Trophoblast cell (in vitro differentiated cells and primary cell): ENCODE results near the gene ZNF165.

Experiments
- DNase-seq, 2 donors: peaks; one replicate each; pipeline ENCODE4 v3.0.0-alpha.2; 2016
- H2AFZ ChIP-seq: 2 replicates; pipeline ENCODE4 v1.6.1; 2013; ENCODE audit warnings: low read length, moderate library complexity, mild to moderate bottlenecking; ENCODE audit not compliant: insufficient read depth, poor library complexity
- H2AK5ac ChIP-seq: 2 replicates; pipeline ENCODE4 v1.6.1; 2013; ENCODE audit warnings: mild to moderate bottlenecking, low read length
- H2BK120ac ChIP-seq: 2 replicates; pipeline ENCODE4 v1.6.1; 2013; ENCODE audit warnings: low read length, mild to moderate bottlenecking, moderate library complexity; ENCODE audit not compliant: insufficient read depth, poor library complexity
- H2BK12ac ChIP-seq: 2 replicates; pipeline ENCODE4 v1.6.1; 2013; ENCODE audit warnings: mild to moderate bottlenecking, low read length, moderate library complexity
- H2BK5ac ChIP-seq: 2 replicates; pipeline ENCODE4 v1.6.1; 2013; ENCODE audit warnings: low read length, low read depth, moderate library complexity, mild to moderate bottlenecking; ENCODE audit not compliant: poor library complexity
- H3K14ac ChIP-seq: 2 replicates; pipeline ENCODE4 v1.6.1; 2013; ENCODE audit warnings: mild to moderate bottlenecking, low read length
- H3K18ac ChIP-seq: 2 replicates; pipeline ENCODE4 v1.6.1; 2013; ENCODE audit warnings: mild to moderate bottlenecking, low read length
- H3K23ac ChIP-seq: 2 replicates; pipeline ENCODE4 v1.6.1; 2013; ENCODE audit warnings: low read length
- H3K27ac ChIP-seq: 2 replicates; pipeline ENCODE4 v1.5.1; 2013; ENCODE audit warnings: low read depth, mild to moderate bottlenecking, inconsistent platforms, low read length, moderate library complexity
- H3K27me3 ChIP-seq: 2 replicates; pipeline ENCODE4 v1.6.1; 2013; ENCODE audit warnings: inconsistent platforms, mild to moderate bottlenecking, low read length, moderate library complexity; ENCODE audit not compliant: insufficient read depth
- H3K36me3 ChIP-seq, 2 experiments: 1 replicate in 1 of 2; 2 replicates in 1 of 2; pipeline ENCODE4 v1.6.1; 2013; ENCODE audit warnings: low read length in 2 of 2, mild to moderate bottlenecking in 2 of 2, moderate library complexity in 1 of 2; ENCODE audit not compliant: insufficient read depth in 2 of 2, control insufficient read depth in 1 of 2
- H3K4ac ChIP-seq: 2 replicates; pipeline ENCODE4 v1.6.1; 2013; ENCODE audit warnings: low read depth, mild to moderate bottlenecking, low read length, moderate library complexity
- H3K4me1 ChIP-seq, 2 experiments: 1 replicate in 1 of 2; 2 replicates in 1 of 2; pipeline ENCODE4 v1.6.1; 2013; ENCODE audit warnings: low read length in 2 of 2, mild to moderate bottlenecking in 2 of 2, moderate library complexity in 1 of 2; ENCODE audit not compliant: insufficient read depth in 2 of 2, control insufficient read depth in 1 of 2
- H3K4me2 ChIP-seq: 2 replicates; pipeline ENCODE4 v1.6.1; 2013; ENCODE audit warnings: inconsistent platforms, mild to moderate bottlenecking, low read length, moderate library complexity
- H3K4me3 ChIP-seq: 2 replicates; pipeline ENCODE4 v1.5.1; 2013; ENCODE audit warnings: mild to moderate bottlenecking, low read depth, low read length, inconsistent platforms
- H3K79me1 ChIP-seq: one replicate; pipeline ENCODE4 v1.6.1; 2013; ENCODE audit warnings: low read length
- H3K79me2 ChIP-seq: 2 replicates; pipeline ENCODE4 v1.6.1; 2013; ENCODE audit warnings: low read length, mild to moderate bottlenecking; ENCODE audit not compliant: control insufficient read depth, insufficient read depth, poor library complexity
- H3K9ac ChIP-seq: 2 replicates; pipeline ENCODE4 v1.6.1; 2013; ENCODE audit warnings: mild to moderate bottlenecking, low read length
- H3K9me3 ChIP-seq: 2 replicates; pipeline ENCODE4 v1.6.1; 2013; ENCODE audit warnings: low read depth, mild to moderate bottlenecking, control low read depth, inconsistent platforms, low read length; ENCODE audit not compliant: insufficient read depth
- H4K12ac ChIP-seq: 2 replicates; pipeline ENCODE4 v1.6.1; 2013; ENCODE audit warnings: low read depth, mild to moderate bottlenecking, low read length, moderate library complexity
- H4K8ac ChIP-seq: 2 replicates; pipeline ENCODE4 v1.6.1; 2013; ENCODE audit warnings: low read depth, mild to moderate bottlenecking, low read length, moderate library complexity
- H4K91ac ChIP-seq: one replicate; pipeline ENCODE4 v1.6.1; 2013; ENCODE audit warnings: low read depth, mild to moderate bottlenecking, low read length, moderate library complexity
- WGBS: extraction: QIAGEN DNeasy Blood & Tissue Kit; methylation state at CpG from one replicate; pipeline ENCODE4 v1.1.7; 2013; ENCODE audit warnings: missing lambda C conversion rate; ENCODE audit not compliant: insufficient read length, insufficient coverage; ENCODE audit errors: extremely low coverage; 5-methylcytosine and 5-hydroxymethylcytosine counted together

ZNF165 gene

DNA sequence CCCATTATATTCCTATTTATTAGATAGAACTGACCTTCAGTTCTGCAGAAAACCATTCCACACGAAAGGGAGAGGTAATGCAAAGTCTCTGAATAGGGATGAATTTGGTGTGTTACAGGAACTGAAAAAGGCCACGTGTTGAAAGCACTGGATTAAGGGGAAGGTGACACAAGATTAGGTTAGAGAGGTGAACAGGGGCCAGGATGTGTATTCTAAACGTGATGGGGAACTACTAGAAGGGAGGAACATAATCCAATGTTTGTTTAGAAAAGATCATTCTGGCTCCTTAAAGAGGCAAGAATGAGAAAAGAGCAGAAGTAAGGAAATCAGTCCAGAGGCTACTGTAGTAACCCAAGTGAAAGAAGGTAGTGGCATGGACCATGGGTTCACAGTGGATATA is 55.0 kb downstream of the ZNF165 start:
- Histone ChIP-seq H2BK12ac (no peak overlapping the region), H2AK5ac (no peak overlapping the region)
- WGBS: no CpG with 5 or more reads among the region's 3 CpGs

DNA sequence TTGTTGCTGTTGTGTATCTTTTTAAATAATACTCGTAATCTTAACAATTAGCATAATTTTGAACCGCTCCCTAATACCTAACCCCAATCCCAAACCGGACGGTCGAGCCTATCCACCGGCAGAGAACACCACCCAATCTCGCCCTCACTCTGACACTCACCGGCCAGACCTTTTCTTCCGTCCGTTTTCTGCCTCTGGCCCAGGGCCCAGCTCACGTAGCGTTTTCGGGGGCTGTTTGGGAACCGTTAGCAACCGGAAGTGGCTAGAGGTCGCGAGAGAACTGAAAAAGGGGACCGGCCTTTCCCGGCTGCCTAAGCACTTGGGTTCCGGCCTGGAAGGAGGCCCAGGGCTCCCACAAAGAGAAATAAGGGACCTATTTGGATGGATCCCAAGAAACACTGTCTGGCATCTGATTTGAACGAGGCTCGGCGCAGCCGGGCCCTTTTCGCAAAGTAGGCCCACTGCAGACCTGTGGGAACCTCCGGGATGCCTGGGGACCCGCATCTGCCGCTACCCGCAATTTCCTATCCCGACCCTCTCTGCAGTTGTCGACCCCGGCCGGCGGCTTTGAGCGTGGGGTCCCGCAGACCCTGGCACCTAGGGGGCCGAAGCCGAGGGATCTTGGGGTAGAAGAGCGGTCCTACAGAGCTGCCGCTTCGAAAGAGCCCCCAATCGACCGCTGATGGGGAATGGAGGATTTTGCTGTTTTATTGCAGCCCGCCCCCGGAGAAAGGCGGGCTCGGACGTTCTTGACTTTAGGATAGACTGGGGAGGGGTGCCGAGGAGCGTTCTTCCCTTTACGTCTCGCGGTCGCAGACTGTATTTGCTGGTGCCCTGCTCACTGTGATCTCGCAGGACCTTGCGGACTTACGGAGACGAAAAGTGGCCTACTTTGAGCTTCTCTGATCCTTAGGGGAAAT is 56.5 kb downstream of the ZNF165 start:
- no peak overlapping the region for H2AK5ac ChIP-seq
- H2BK5ac ChIP-seq: peak overlapping the region; percentile 64
- peak overlapping the region; percentile 25 for H3K18ac ChIP-seq
- WGBS: no CpG with 5 or more reads among the region's 58 CpGs
- H4K12ac ChIP-seq: peak overlapping the region; percentile 97
- peak overlapping the region; percentile 89 for H3K4me2 ChIP-seq
- H3K36me3 ChIP-seq: peaks cover 0 to 2% of the 10 kb centered on the region in 2 experiments
- peak overlapping the region; percentile 99 for H2AFZ ChIP-seq
- no peaks in the 10 kb centered on the region for H3K27me3 ChIP-seq
- H3K14ac ChIP-seq: peak overlapping the region; percentile 93
- H3K27ac ChIP-seq: peak overlapping the region; percentile 63
- H2BK120ac ChIP-seq: peak overlapping the region; percentile 75
- H2BK12ac ChIP-seq: no peak overlapping the region
- peaks cover 0 to 8% of the 10 kb centered on the region in 2 experiments for H3K4me1 ChIP-seq
- H3K23ac ChIP-seq: no peak overlapping the region
- peak; percentile 48 to 69 for DNase-seq
- peak overlapping the region; percentile 84 for H3K9ac ChIP-seq
- peak overlapping the region; percentile 25 for H3K4ac ChIP-seq
- H3K79me1 ChIP-seq: peaks cover 7% of the 10 kb centered on the region
- H4K91ac ChIP-seq: peak overlapping the region; percentile 86
- H3K79me2 ChIP-seq: peaks cover 5% of the 10 kb centered on the region
- H3K4me3 ChIP-seq: peak overlapping the region; percentile 83
- no peaks in the 10 kb centered on the region for H3K9me3 ChIP-seq
- H4K8ac ChIP-seq: peak overlapping the region; percentile 99

More for the DNA sequence above, 55.0 kb downstream of the ZNF165 start:
- Histone ChIP-seq H3K23ac (no peak overlapping the region), H3K14ac (no peak overlapping the region), H3K79me1 (peaks cover 6% of the 10 kb centered on the region), H3K79me2 (peaks cover 4% of the 10 kb centered on the region), H3K4ac (no peak overlapping the region), H2AFZ (no peak overlapping the region), H4K91ac (no peak overlapping the region), H4K12ac (no peak overlapping the region), H3K18ac (no peak overlapping the region), H3K9me3 (no peaks in the 10 kb centered on the region), H4K8ac (no peak overlapping the region), H2BK120ac (no peak overlapping the region), H2BK5ac (no peak overlapping the region), H3K9ac (no peak overlapping the region), H3K4me3 (no peak overlapping the region), H3K36me3 (peaks cover 1 to 2% of the 10 kb centered on the region in 2 experiments), H3K27me3 (no peaks in the 10 kb centered on the region), H3K4me2 (no peak overlapping the region), H3K27ac (no peak overlapping the region), H3K4me1 (peaks cover 0 to 5% of the 10 kb centered on the region in 2 experiments)
- DNase-seq: no peak

DNA sequence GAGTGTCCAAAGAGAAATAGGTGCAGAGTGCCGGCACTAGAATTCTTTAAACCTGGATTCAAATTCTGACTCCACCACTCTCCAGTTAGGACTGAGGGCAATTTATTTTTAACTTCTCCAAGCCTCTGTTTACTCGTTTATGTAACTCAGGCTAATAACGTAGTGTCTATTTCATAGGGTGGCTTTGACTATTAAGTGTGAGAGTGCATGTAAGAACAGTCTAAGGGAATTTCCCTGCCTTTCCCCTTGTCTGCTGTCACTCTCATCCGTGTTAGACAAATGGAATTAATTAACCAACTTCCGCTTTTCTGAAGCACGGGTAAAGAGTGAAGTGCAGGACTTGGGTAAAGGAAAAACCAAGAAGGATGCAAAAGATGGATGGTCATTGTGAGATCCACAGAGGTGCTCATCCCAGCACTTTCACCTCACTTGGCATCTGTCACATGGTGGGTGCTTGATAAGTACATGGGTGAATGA is 57.2 kb downstream of the ZNF165 start:
- H3K27me3 ChIP-seq: no peaks in the 10 kb centered on the region
- H3K79me2 ChIP-seq: peaks cover 6% of the 10 kb centered on the region
- H2AK5ac ChIP-seq: no peak overlapping the region
- H3K18ac ChIP-seq: no peak overlapping the region
- peak overlapping the region; percentile 39 for H3K27ac ChIP-seq
- peak overlapping the region; percentile 64 for H2BK5ac ChIP-seq
- peaks cover 9% of the 10 kb centered on the region for H3K79me1 ChIP-seq
- no peak overlapping the region for H2BK12ac ChIP-seq
- H4K12ac ChIP-seq: peak overlapping the region; percentile 23
- no peak overlapping the region for H4K91ac ChIP-seq
- peaks cover 0 to 8% of the 10 kb centered on the region in 2 experiments for H3K4me1 ChIP-seq
- no peaks in the 10 kb centered on the region for H3K9me3 ChIP-seq
- H2AFZ ChIP-seq: peak overlapping the region; percentile 99
- H3K9ac ChIP-seq: peak overlapping the region; percentile 84
- H3K23ac ChIP-seq: no peak overlapping the region
- peaks cover 0 to under 1% of the 10 kb centered on the region in 2 experiments for H3K36me3 ChIP-seq
- WGBS: no CpG with 5 or more reads among the region's 6 CpGs
- no peak overlapping the region for H2BK120ac ChIP-seq
- peak in 1 of 2 donors; percentile 34 for DNase-seq
- H3K14ac ChIP-seq: no peak overlapping the region
- no peak overlapping the region for H3K4ac ChIP-seq
- H3K4me3 ChIP-seq: peak overlapping the region; percentile 83
- H3K4me2 ChIP-seq: peak overlapping the region; percentile 89
- H4K8ac ChIP-seq: peak overlapping the region; percentile 99
